Hepatocyte (in vitro differentiated cells): ENCODE data around the gene GATA2.

Experiments used
- CTCF ChIP-seq: fragments of 200-600 bp; sonication (generic); IDR thresholded peaks from 2 replicates; pipeline ENCODE4 v1.5.1; 2016; ENCODE audit warnings: antibody characterized with exemption, mild to moderate bottlenecking; ENCODE audit not compliant: poor library complexity
- EZH2 ChIP-seq: fragments of 200-600 bp; sonication (generic); IDR thresholded peaks from 2 replicates; pipeline ENCODE4 v1.6.1; 2016; ENCODE audit warnings: antibody characterized with exemption, mild to moderate bottlenecking, borderline replicate concordance
- EZH2phosphoT487 ChIP-seq: fragments of 200-600 bp; sonication (generic); IDR thresholded peaks from one replicate; pipeline ENCODE4 v1.6.1; 2018; ENCODE audit warnings: antibody characterized with exemption, mild to moderate bottlenecking, low read depth, moderate library complexity; ENCODE audit not compliant: unreplicated experiment, severe bottlenecking

- TF ChIP-seq CTCF (no peak), EZH2phosphoT487 (no peak), EZH2 (no peak)
Observed at GRCh38 chr3:128508852-128509251, 15.9 kb upstream of the GATA2 start.
